Measurements from ENCODE around the gene IRGQ. TPM values are rescaled to one million over a fixed set of nuclear protein-coding genes. Genes with fewer than 3 reads are reported as not detected.

Gene IRGQ
- total and polyA plus RNA-seq, 11 donors, result 7.4 to 36.1 (median 24.2) TPM

GRCh38 chr19:43582495-43582894 is 13.4 kb downstream of the IRGQ start:
- WGBS, 4 donors, result 90 to 97% (median 95%) methylated on average over 2 of the region's 2 CpGs
- no peaks in the 10 kb centered on the region for H3K27me3 ChIP-seq
- H3K9me3 ChIP-seq, result no peaks in the 10 kb centered on the region
- intact Hi-C loops (cut with DNase I), result no loop called here
- H3K36me3 ChIP-seq, result peaks cover 0 to 26% (median 9%) of the 10 kb centered on the region in 9 donors
- H3K4me3 ChIP-seq, result no peak overlapping the region
- ATAC-seq, result no peak
- no peak for DNase-seq
- TF ChIP-seq CTCF (IDR thresholded peaks at IDR 0.05), result no peak
- no peak for TF ChIP-seq POLR2A (IDR thresholded peaks at IDR 0.05)
- no peak overlapping the region for H3K27ac ChIP-seq
- H3K4me1 ChIP-seq, result peaks cover 0 to 30% (median 5%) of the 10 kb centered on the region in 12 donors

GRCh38 chr19:43581467-43581866 is 14.5 kb downstream of the IRGQ start:
- peaks cover 0 to 16% (median 3%) of the 10 kb centered on the region in 9 donors for H3K36me3 ChIP-seq
- peaks cover 0 to 30% (median 5%) of the 10 kb centered on the region in 12 donors for H3K4me1 ChIP-seq
- 64 to 73% (median 65%) methylated on average over 7 of the region's 7 CpGs for WGBS, 4 donors
- H3K27ac ChIP-seq, result peak overlapping the region in 4 of 12 donors; percentile 3 to 67 (median 66)
- H3K9me3 ChIP-seq, result no peaks in the 10 kb centered on the region
- peak overlapping the region in 8 of 12 donors; percentile 48 to 66 (median 58) for H3K4me3 ChIP-seq
- H3K27me3 ChIP-seq, result no peaks in the 10 kb centered on the region
- no peak for ATAC-seq
- no peak for DNase-seq
- intact Hi-C loops (cut with DNase I), result loop anchor here in 1 of 10 donors (2.0 kb wide), 1 partner anchor 13 kb away; no protein-coding TSS in a partner anchor
- no peak for TF ChIP-seq POLR2A (IDR thresholded peaks at IDR 0.05)

GRCh38 chr19:43578787-43579186 is 17.1 kb downstream of the IRGQ start:
- 79 to 87% (median 83%) methylated on average over 3 of the region's 3 CpGs for WGBS, 4 donors
- Histone ChIP-seq H3K27ac (no peak overlapping the region), H3K4me3 (no peak overlapping the region), H3K9me3 (no peaks in the 10 kb centered on the region), H3K27me3 (no peaks in the 10 kb centered on the region), H3K4me1 (peaks cover 6 to 40% (median 19%) of the 10 kb centered on the region in 12 donors), H3K36me3 (peaks cover 0 to 7% (median 0%) of the 10 kb centered on the region in 9 donors)
- DNase-seq (no peak), ATAC-seq (no peak)
- no peak for TF ChIP-seq CTCF (IDR thresholded peaks at IDR 0.05)
- no peak for TF ChIP-seq POLR2A (IDR thresholded peaks at IDR 0.05)
- intact Hi-C loops (cut with DNase I), result no loop called here

GRCh38 chr19:43575955-43576878 is 19.7 kb downstream of the IRGQ start:
- H3K27ac ChIP-seq, result peak overlapping the region in 11 of 12 donors; percentile 26 to 93 (median 61)
- peaks cover 0 to 25% (median 10%) of the 10 kb centered on the region in 9 donors for H3K36me3 ChIP-seq
- TF ChIP-seq CTCF (IDR thresholded peaks at IDR 0.05) (no peak), POLR2A (IDR thresholded peaks at IDR 0.05) (no peak)
- DNase-seq (no peak), ATAC-seq (peak in 1 of 4 donors; percentile 1)
- WGBS, 4 donors, result 63 to 73% (median 68%) methylated on average over 35 to 37 of the region's 37 CpGs
- H3K27me3 ChIP-seq, result no peaks in the 10 kb centered on the region
- intact Hi-C loops (cut with DNase I), result loop anchor here in 8 of 10 donors (1.0 to 2.0 kb wide), 4 partner anchors 19 to 22 kb away; partner anchors contain the start of genes IRGQ (in 6 of the 8) and ZNF576 (in 6 of the 8)
- no peaks in the 10 kb centered on the region for H3K9me3 ChIP-seq
- peak overlapping the region in 11 of 12 donors; percentile 57 to 96 (median 88) for H3K4me3 ChIP-seq
- peaks cover 6 to 30% (median 17%) of the 10 kb centered on the region in 12 donors for H3K4me1 ChIP-seq
